BLaER1 treated with 17β-estradiol and CSF1 and Interleukin-3, amounts not matched to agents 10 nM and 100 nM (cell line): Measurements from ENCODE around the gene ADGRL3.

ENCODE experiments used
- H3K27ac ChIP-seq, 11 experiments: shearing (Covaris generic); formaldehyde crosslinking; 2 replicates each; pipeline ENCODE4 v1.8.1; 2022
- H3K27me3 ChIP-seq, 11 experiments: shearing (Covaris generic); formaldehyde crosslinking; 2 replicates each; pipeline ENCODE4 v1.8.1; 2022
- H3K36me3 ChIP-seq, 11 experiments: shearing (Covaris generic); formaldehyde crosslinking; 2 replicates each; pipeline ENCODE4 v1.8.1; 2022
- H3K4me1 ChIP-seq, 10 experiments: shearing (Covaris generic); formaldehyde crosslinking; 2 replicates each; pipeline ENCODE4 v1.8.1; 2022
- H3K4me2 ChIP-seq, 11 experiments: shearing (Covaris generic); formaldehyde crosslinking; 2 replicates each; pipeline ENCODE4 v1.8.1; 2022
- H3K4me3 ChIP-seq, 10 experiments: shearing (Covaris generic); formaldehyde crosslinking; 2 replicates each; pipeline ENCODE4 v1.8.1; 2022
- H3K9ac ChIP-seq, 11 experiments: shearing (Covaris generic); formaldehyde crosslinking; 2 replicates each; pipeline ENCODE4 v1.8.1; 2022
- H3K9me3 ChIP-seq, 11 experiments: shearing (Covaris generic); formaldehyde crosslinking; replicated peaks in 1 of 11; 2 replicates each; pipeline ENCODE4 v1.8.1; 2022
- H4K20me1 ChIP-seq, 11 experiments: shearing (Covaris generic); formaldehyde crosslinking; 2 replicates each; pipeline ENCODE4 v1.8.1; 2022
- Cebpa-rat ChIP-seq, 11 experiments: shearing (Covaris generic); IDR thresholded peaks; 2 replicates each; pipeline ENCODE4 v1.8.1; 2022

ADGRL3 gene

GRCh38 chr4:61293707-61294400, 93.7 kb downstream of the ADGRL3 start:
- Histone ChIP-seq H3K9me3 (no peaks in the 10 kb centered on the region), H3K27me3 (no peaks in the 10 kb centered on the region), H3K4me1 (no peaks in the 10 kb centered on the region), H3K9ac (no peak overlapping the region), H3K4me3 (no peak overlapping the region), H3K36me3 (no peaks in the 10 kb centered on the region), H3K4me2 (no peak overlapping the region), H3K27ac (no peak overlapping the region), H4K20me1 (no peaks in the 10 kb centered on the region)
- TF ChIP-seq Cebpa-rat (IDR thresholded peaks at IDR 0.05), result no peak

GRCh38 chr4:61294936-61295335, 94.8 kb downstream of the ADGRL3 start:
- Histone ChIP-seq H3K9ac (no peak overlapping the region), H3K36me3 (no peaks in the 10 kb centered on the region), H3K9me3 (no peaks in the 10 kb centered on the region), H4K20me1 (no peaks in the 10 kb centered on the region), H3K4me2 (no peak overlapping the region), H3K27ac (no peak overlapping the region), H3K4me1 (no peaks in the 10 kb centered on the region), H3K4me3 (no peak overlapping the region), H3K27me3 (no peaks in the 10 kb centered on the region)
- TF ChIP-seq Cebpa-rat (IDR thresholded peaks at IDR 0.05), result no peak

- H3K4me1 ChIP-seq, result no peaks in the 10 kb centered on the region
- no peaks in the 10 kb centered on the region for H3K36me3 ChIP-seq
- no peaks in the 10 kb centered on the region for H3K27me3 ChIP-seq
- no peaks in the 10 kb centered on the region for H4K20me1 ChIP-seq
- no peak overlapping the region for H3K4me3 ChIP-seq
- TF ChIP-seq Cebpa-rat (IDR thresholded peaks at IDR 0.05), result no peak
- no peak overlapping the region for H3K4me2 ChIP-seq
- no peak overlapping the region for H3K9ac ChIP-seq
- no peak overlapping the region for H3K27ac ChIP-seq
- no peaks in the 10 kb centered on the region for H3K9me3 ChIP-seq
Measured at GRCh38 chr4:61296144-61296543, 96.0 kb downstream of the ADGRL3 start.

- Histone ChIP-seq H4K20me1 (no peaks in the 10 kb centered on the region), H3K27ac (no peak overlapping the region), H3K9me3 (no peaks in the 10 kb centered on the region), H3K36me3 (no peaks in the 10 kb centered on the region), H3K27me3 (no peaks in the 10 kb centered on the region), H3K4me1 (no peaks in the 10 kb centered on the region), H3K9ac (no peak overlapping the region), H3K4me3 (no peak overlapping the region), H3K4me2 (no peak overlapping the region)
- no peak for TF ChIP-seq Cebpa-rat (IDR thresholded peaks at IDR 0.05)
Measured at GRCh38 chr4:61298178-61298740, 98.1 kb downstream of the ADGRL3 start.

- Histone ChIP-seq H3K27me3 (no peaks in the 10 kb centered on the region), H3K9ac (no peak overlapping the region), H3K4me2 (no peak overlapping the region), H3K27ac (no peak overlapping the region), H3K36me3 (no peaks in the 10 kb centered on the region), H3K4me1 (no peaks in the 10 kb centered on the region), H4K20me1 (no peaks in the 10 kb centered on the region), H3K4me3 (no peak overlapping the region), H3K9me3 (no peaks in the 10 kb centered on the region)
- TF ChIP-seq Cebpa-rat (IDR thresholded peaks at IDR 0.05), result no peak
Measured at GRCh38 chr4:61299316-61299715, 99.2 kb downstream of the ADGRL3 start.

GRCh38 chr4:61300266-61300844, 100.2 kb downstream of the ADGRL3 start:
- TF ChIP-seq Cebpa-rat (IDR thresholded peaks at IDR 0.05), result no peak
- no peak overlapping the region for H3K4me3 ChIP-seq
- no peaks in the 10 kb centered on the region for H3K27me3 ChIP-seq
- no peak overlapping the region for H3K4me2 ChIP-seq
- H4K20me1 ChIP-seq, result no peaks in the 10 kb centered on the region
- H3K9me3 ChIP-seq, result no peaks in the 10 kb centered on the region
- H3K9ac ChIP-seq, result no peak overlapping the region
- H3K4me1 ChIP-seq, result no peaks in the 10 kb centered on the region
- no peaks in the 10 kb centered on the region for H3K36me3 ChIP-seq
- no peak overlapping the region for H3K27ac ChIP-seq

- H3K4me3 ChIP-seq, result no peak overlapping the region
- TF ChIP-seq Cebpa-rat (IDR thresholded peaks at IDR 0.05), result no peak
- H3K27ac ChIP-seq, result no peak overlapping the region
- H3K36me3 ChIP-seq, result no peaks in the 10 kb centered on the region
- H3K4me2 ChIP-seq, result no peak overlapping the region
- H4K20me1 ChIP-seq, result no peaks in the 10 kb centered on the region
- no peaks in the 10 kb centered on the region for H3K4me1 ChIP-seq
- no peaks in the 10 kb centered on the region for H3K27me3 ChIP-seq
- no peak overlapping the region for H3K9ac ChIP-seq
- no peaks in the 10 kb centered on the region for H3K9me3 ChIP-seq
Measured at GRCh38 chr4:61301271-61301670, 101.1 kb downstream of the ADGRL3 start.

- TF ChIP-seq Cebpa-rat (IDR thresholded peaks at IDR 0.05), result no peak
- no peak overlapping the region for H3K27ac ChIP-seq
- H3K27me3 ChIP-seq, result no peaks in the 10 kb centered on the region
- no peak overlapping the region for H3K4me2 ChIP-seq
- no peaks in the 10 kb centered on the region for H3K9me3 ChIP-seq
- H3K4me1 ChIP-seq, result no peaks in the 10 kb centered on the region
- no peak overlapping the region for H3K9ac ChIP-seq
- no peaks in the 10 kb centered on the region for H4K20me1 ChIP-seq
- no peak overlapping the region for H3K4me3 ChIP-seq
- H3K36me3 ChIP-seq, result no peaks in the 10 kb centered on the region
Measured at GRCh38 chr4:61308033-61308432, 107.9 kb downstream of the ADGRL3 start.

GRCh38 chr4:61309616-61310015, 109.5 kb downstream of the ADGRL3 start:
- H3K4me3 ChIP-seq, result no peak overlapping the region
- no peak overlapping the region for H3K4me2 ChIP-seq
- no peaks in the 10 kb centered on the region for H4K20me1 ChIP-seq
- no peaks in the 10 kb centered on the region for H3K9me3 ChIP-seq
- no peak for TF ChIP-seq Cebpa-rat (IDR thresholded peaks at IDR 0.05)
- H3K9ac ChIP-seq, result no peak overlapping the region
- H3K27me3 ChIP-seq, result no peaks in the 10 kb centered on the region
- H3K36me3 ChIP-seq, result no peaks in the 10 kb centered on the region
- H3K4me1 ChIP-seq, result no peaks in the 10 kb centered on the region
- no peak overlapping the region for H3K27ac ChIP-seq

- Histone ChIP-seq H3K4me3 (no peak overlapping the region), H3K36me3 (no peaks in the 10 kb centered on the region), H3K9me3 (no peaks in the 10 kb centered on the region), H3K4me2 (no peak overlapping the region), H3K27me3 (no peaks in the 10 kb centered on the region), H4K20me1 (no peaks in the 10 kb centered on the region), H3K4me1 (no peaks in the 10 kb centered on the region), H3K27ac (no peak overlapping the region), H3K9ac (no peak overlapping the region)
- no peak for TF ChIP-seq Cebpa-rat (IDR thresholded peaks at IDR 0.05)
Measured at GRCh38 chr4:61312526-61312925, 112.4 kb downstream of the ADGRL3 start.
